Common myeloid progenitor, CD34-positive (primary cell): ENCODE measurements around the gene CTTN.

Experiments
- CTCF ChIA-PET: fragments of 350-600 bp; sonication (Branson Sonifier 250); formaldehyde crosslinking; loops from one replicate; lab custom pipeline; 2021; ENCODE audit warnings: antibody characterized with exemption; lab: Charles Lee
- POLR2A ChIA-PET: fragments of 350-600 bp; sonication (Branson Sonifier 250); formaldehyde crosslinking; loops from one replicate; lab custom pipeline; 2021; ENCODE audit warnings: antibody characterized with exemption; lab: Charles Lee
- DNase-seq, 3 donors: peaks; one replicate each; pipeline versions ENCODE4 v3.0.0 to v3.0.0-alpha.2; 2013
- H3K27ac ChIP-seq, 2 experiments: 1 replicate in 1 of 2; 2 replicates in 1 of 2; pipeline ENCODE4 v1.7.0; 2013; ENCODE audit warnings: inconsistent platforms in 2 of 2, low read length in 2 of 2, mild to moderate bottlenecking in 2 of 2, low read depth in 1 of 2, moderate library complexity in 1 of 2; ENCODE audit not compliant: severe bottlenecking in 2 of 2, insufficient read depth in 1 of 2, poor library complexity in 1 of 2
- H3K27me3 ChIP-seq, 5 experiments: replicated peaks in 2 of 5; 1 replicate in 3 of 5; 2 replicates in 2 of 5; pipeline versions ENCODE4 v1.6.1 to v1.7.0; 2013; ENCODE audit warnings: low read length in 4 of 5, mild to moderate bottlenecking in 2 of 5, moderate library complexity in 2 of 5, inconsistent platforms in 1 of 5; ENCODE audit not compliant: insufficient read depth in 5 of 5, control insufficient read depth in 4 of 5
- H3K36me3 ChIP-seq, 4 experiments: 1 replicate in 2 of 4; 2 replicates in 2 of 4; pipeline versions ENCODE4 v1.6.1 to v1.7.0; 2013; ENCODE audit warnings: low read length in 3 of 4, control low read depth in 1 of 4, mild to moderate bottlenecking in 1 of 4; ENCODE audit not compliant: control insufficient read depth in 4 of 4, insufficient read depth in 4 of 4
- H3K4me1 ChIP-seq, 4 experiments: 1 replicate in 3 of 4; 2 replicates in 1 of 4; pipeline versions ENCODE4 v1.6.1 to v1.7.1; 2013; ENCODE audit warnings: low read length in 3 of 4, mild to moderate bottlenecking in 3 of 4, control low read depth in 1 of 4, inconsistent platforms in 1 of 4, moderate library complexity in 1 of 4; ENCODE audit not compliant: control insufficient read depth in 4 of 4, insufficient read depth in 4 of 4; ENCODE audit errors: control extremely low read depth in 1 of 4
- H3K4me3 ChIP-seq, 7 experiments: 1 replicate in 4 of 7; 2 replicates in 3 of 7; pipeline versions ENCODE4 v1.5.1 to v1.7.0; 2013; ENCODE audit warnings: mild to moderate bottlenecking in 7 of 7, low read length in 6 of 7, moderate library complexity in 6 of 7, inconsistent platforms in 2 of 7, low read depth in 2 of 7, control low read depth in 1 of 7; ENCODE audit not compliant: insufficient read depth in 4 of 7, control insufficient read depth in 1 of 7; ENCODE audit errors: extremely low read depth in 1 of 7
- H3K9me3 ChIP-seq, 5 experiments: 1 replicate in 4 of 5; 2 replicates in 1 of 5; pipeline versions ENCODE4 v1.6.1 to v1.7.1; 2013; ENCODE audit warnings: low read length in 4 of 5, mild to moderate bottlenecking in 2 of 5, inconsistent platforms in 1 of 5, low read depth in 1 of 5, moderate library complexity in 1 of 5; ENCODE audit not compliant: control insufficient read depth in 4 of 5, insufficient read depth in 2 of 5; ENCODE audit errors: control extremely low read depth in 1 of 5
- WGBS: methylation state at CpG from one replicate; pipeline ENCODE4 v1.1.5; 2013; ENCODE audit not compliant: insufficient coverage; 5-methylcytosine and 5-hydroxymethylcytosine counted together

The CTTN gene

DNA sequence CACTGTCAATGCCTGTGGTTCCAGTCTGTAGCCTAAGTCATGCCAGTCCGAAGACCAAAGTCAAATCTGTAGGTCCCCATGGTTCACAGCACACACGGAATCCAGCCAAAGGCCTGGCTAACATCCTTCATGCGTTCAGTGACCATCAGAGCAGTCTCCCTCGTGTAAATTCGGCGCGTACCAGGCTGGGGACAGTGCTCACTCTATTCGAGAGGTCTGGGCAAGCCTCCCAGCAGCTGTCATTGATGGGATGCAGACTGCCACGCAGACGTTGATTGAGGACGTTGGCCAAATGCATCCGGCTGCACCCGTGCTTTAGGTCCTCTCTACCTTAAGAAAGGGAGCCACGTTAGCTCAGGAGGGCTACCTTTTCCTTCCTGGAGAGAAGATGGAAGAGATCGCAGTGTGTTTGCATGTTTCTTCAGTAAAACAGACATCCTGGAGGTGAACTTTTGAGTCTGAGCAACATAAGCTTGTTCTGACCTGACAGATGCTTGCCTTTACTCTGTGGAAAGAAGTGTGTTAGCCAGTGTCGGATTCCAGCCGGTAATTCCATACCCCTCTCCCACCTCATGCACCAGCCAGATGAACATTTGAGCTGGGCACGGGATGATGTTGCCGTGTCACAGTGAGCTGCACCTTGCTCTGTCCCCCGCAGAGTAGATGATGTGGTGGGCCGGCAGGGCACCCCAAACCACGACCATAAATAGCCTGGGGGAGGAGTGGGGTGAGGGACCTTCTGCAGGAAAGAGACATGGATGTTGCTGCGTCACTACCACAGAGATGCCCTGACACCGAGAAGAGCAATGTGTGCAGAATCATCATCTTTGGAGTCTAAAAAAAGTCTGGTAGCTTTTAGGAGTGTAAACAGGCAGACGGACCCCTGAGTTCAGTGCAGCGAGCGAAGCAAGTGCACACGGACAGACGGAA is 12.2 kb downstream of the CTTN start:
- Histone ChIP-seq H3K27ac (no peak overlapping the region), H3K4me3 (no peak overlapping the region), H3K27me3 (peaks cover 0 to 65% (median 30%) of the 10 kb centered on the region in 5 experiments), H3K36me3 (no peaks in the 10 kb centered on the region), H3K4me1 (peaks cover 0 to 14% (median 5%) of the 10 kb centered on the region in 4 experiments), H3K9me3 (no peaks in the 10 kb centered on the region)
- WGBS: 58% methylated on average over 26 of the region's 29 CpGs
- peak in 2 of 3 donors; percentile 70 to 82 for DNase-seq
- POLR2A ChIA-PET: interaction anchor here (0.5 kb wide), 1 partner anchor 172 kb away, joined by 3 read pairs; no protein-coding TSS in a partner anchor
- CTCF ChIA-PET: interaction anchor here (1.2 to 1.3 kb wide), 2 partner anchors 14 kb away, joined by 4 to 5 read pairs; no protein-coding TSS in a partner anchor

DNA sequence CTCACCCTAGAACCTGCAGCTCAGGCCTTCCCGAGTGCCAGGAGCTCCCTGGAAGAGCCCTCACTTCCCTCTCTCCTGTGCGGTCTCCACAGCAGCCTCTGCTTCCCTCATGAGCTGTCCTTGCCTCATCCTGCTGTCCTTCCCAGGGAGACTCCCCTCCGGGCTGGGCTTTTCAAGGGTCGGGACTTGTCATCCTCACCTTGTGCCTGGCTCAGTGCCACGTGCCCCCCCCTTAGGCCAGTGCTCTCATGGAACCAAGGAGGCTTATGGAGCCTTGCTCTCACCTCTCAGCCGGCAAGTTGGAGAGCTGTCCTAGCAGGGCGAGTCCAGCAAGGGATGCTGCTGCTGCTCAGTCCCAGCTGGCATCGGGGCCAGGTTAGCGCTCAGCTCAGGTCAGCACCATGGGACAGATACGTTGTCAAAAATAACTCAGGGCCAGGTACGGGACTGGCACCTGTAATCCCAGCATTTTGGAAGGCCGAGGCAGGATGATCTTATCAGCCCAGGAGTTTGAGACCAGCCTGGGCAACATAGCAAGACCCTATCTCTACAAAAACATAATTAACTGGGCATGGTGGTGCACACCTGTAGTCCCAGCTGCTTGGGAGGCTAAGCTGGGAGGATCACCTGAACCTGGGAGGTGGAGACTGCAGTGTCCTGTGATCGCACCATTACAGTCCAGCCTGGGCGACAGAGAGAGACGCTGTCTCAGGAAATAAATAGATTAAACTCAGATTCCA is 13.6 kb downstream of the CTTN start:
- Histone ChIP-seq H3K27me3 (peaks cover 0 to 64% (median 24%) of the 10 kb centered on the region in 5 experiments), H3K27ac (no peak overlapping the region), H3K36me3 (no peaks in the 10 kb centered on the region), H3K4me3 (no peak overlapping the region), H3K4me1 (peaks cover 0 to 21% (median 7%) of the 10 kb centered on the region in 4 experiments), H3K9me3 (no peaks in the 10 kb centered on the region)
- POLR2A ChIA-PET: no interaction called here
- no peak for DNase-seq
- CTCF ChIA-PET: interaction anchor here (0.8 to 1.2 kb wide), 2 partner anchors 12 kb away, joined by 4 to 5 read pairs; no protein-coding TSS in a partner anchor
- 97% methylated on average over 15 of the region's 15 CpGs for WGBS

DNA sequence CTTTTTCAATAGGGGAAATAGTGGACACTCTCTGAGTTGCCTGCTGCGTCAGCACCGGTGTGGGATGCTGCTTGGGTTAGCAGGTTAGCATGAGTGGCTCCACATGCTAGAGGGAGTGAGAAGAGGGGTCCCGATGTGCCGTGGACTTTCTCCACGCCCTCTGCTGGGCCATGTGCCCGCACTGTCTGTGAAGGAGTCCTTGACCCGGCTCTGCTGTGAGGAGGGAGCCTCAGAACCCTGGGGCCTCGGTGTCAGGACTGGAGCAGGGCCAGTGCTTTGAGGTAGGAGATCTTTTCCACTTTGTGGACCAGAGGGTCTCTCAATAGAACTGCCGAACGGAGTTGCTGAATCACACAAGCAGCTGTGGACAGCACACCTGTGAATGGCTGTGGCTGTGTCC is 14.8 kb downstream of the CTTN start:
- Histone ChIP-seq H3K27me3 (peaks cover 0 to 57% (median 24%) of the 10 kb centered on the region in 5 experiments), H3K9me3 (no peaks in the 10 kb centered on the region), H3K27ac (no peak overlapping the region), H3K4me3 (no peak overlapping the region), H3K36me3 (no peaks in the 10 kb centered on the region), H3K4me1 (peaks cover 0 to 21% (median 7%) of the 10 kb centered on the region in 4 experiments)
- no peak for DNase-seq
- CTCF ChIA-PET: interaction anchor here (0.6 to 1.5 kb wide), 4 partner anchors 11 to 82 kb away, joined by 3 to 5 read pairs (median 4); no protein-coding TSS in a partner anchor
- POLR2A ChIA-PET: no interaction called here
- whole genome bisulfite sequencing: 95% methylated on average over 10 of the region's 10 CpGs

DNA sequence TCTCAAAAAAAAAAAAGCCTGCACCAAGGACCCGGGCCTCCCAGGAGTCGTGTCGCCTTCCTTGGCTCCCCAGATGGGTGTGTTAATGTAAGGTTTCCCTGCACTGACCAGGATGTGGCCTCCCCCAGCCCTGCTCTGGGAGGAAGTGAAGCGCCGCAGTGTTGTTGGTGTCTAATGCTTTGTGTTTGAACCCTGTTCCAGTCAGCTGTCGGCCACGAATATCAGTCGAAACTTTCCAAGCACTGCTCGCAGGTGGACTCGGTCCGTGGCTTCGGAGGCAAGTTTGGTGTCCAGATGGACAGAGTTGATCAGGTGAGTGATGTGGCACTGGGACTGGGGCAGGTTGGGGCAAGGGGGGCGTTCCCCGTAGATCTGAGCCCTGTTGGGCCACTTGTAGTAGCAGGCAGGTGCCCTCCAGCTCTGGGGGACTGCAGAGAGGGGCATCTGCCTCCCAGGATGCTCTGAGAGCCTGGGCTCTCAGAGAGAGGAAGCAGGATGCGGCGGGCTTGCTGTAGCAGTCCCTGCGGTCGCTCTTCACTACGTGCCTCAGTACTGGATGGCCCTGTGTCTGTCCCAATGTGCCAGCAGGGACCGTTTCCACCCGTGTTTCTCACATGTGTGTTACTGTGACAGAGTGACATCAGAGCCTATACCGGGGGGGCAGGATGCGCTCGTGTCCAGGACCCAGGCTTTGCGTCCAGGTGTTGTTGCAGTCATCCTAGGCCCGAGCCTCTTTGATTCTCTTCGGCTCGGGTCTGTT is 16.2 kb downstream of the CTTN start:
- Histone ChIP-seq H3K27me3 (peaks cover 0 to 47% (median 24%) of the 10 kb centered on the region in 5 experiments), H3K4me3 (no peak overlapping the region), H3K4me1 (peaks cover 0 to 21% (median 7%) of the 10 kb centered on the region in 4 experiments), H3K27ac (no peak overlapping the region), H3K9me3 (no peaks in the 10 kb centered on the region), H3K36me3 (no peaks in the 10 kb centered on the region)
- ChIA-PET CTCF (interaction anchor here (0.9 to 1.5 kb wide), 4 partner anchors 10 to 37 kb away, joined by 4 to 5 read pairs (median 4); no protein-coding TSS in a partner anchor), POLR2A (no interaction called here)
- no peak for DNase-seq
- WGBS: 97% methylated on average over 25 of the region's 28 CpGs

DNA sequence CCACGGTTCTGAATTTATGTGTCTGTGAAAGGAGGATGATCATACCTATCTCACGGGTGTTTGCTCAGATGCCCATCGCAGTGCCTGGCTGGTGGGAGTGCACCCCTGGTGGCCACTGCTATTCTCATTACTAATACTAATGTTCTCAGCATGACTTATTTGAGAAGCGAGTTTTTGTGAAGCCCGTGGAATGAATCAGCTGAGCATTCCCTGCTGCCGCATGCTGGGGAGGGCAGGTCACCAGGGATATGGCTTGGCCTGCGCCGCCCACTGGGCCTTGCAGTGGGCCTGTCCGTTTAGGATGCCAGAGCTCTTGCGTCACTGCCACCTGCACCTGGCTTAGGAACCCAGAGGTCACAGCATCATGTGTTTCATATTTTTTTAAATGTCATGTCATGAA is 16.9 kb downstream of the CTTN start:
- CTCF ChIA-PET: interaction anchor here (0.9 to 1.3 kb wide), 3 partner anchors 9 to 51 kb away, joined by 4 read pairs; no protein-coding TSS in a partner anchor
- WGBS: 92% methylated on average over 7 of the region's 10 CpGs
- Histone ChIP-seq H3K9me3 (no peaks in the 10 kb centered on the region), H3K4me3 (no peak overlapping the region), H3K4me1 (peaks cover 0 to 21% (median 7%) of the 10 kb centered on the region in 4 experiments), H3K36me3 (no peaks in the 10 kb centered on the region), H3K27me3 (peaks cover 0 to 40% (median 19%) of the 10 kb centered on the region in 5 experiments), H3K27ac (no peak overlapping the region)
- POLR2A ChIA-PET: interaction anchor here (0.7 kb wide), 1 partner anchor 50 kb away, joined by 3 read pairs; no protein-coding TSS in a partner anchor
- DNase-seq: peak in 1 of 3 donors; percentile 32
